ENCODE data around the gene C4orf51.

C4orf51 gene

GRCh38 chr4:145703850-145704497 is 24.0 kb downstream of the C4orf51 start:
- H3K27me3 ChIP-seq (ENCODE audit: control insufficient read depth in 1 of 2, insufficient read depth in 2 of 2, low read length in 2 of 2): no peaks in the 10 kb centered on the region
- H3K27ac ChIP-seq (ENCODE audit: low read depth, low read length): no peak overlapping the region
- peaks cover 0 to 3% of the 10 kb centered on the region in 2 donors for H3K4me1 ChIP-seq (ENCODE audit: control insufficient read depth in 1 of 2, insufficient read depth in 2 of 2, low read length in 2 of 2)
- H3K9me3 ChIP-seq (ENCODE audit: control insufficient read depth in 1 of 2, low read length in 2 of 2): no peaks in the 10 kb centered on the region
- H3K36me3 ChIP-seq (ENCODE audit: control insufficient read depth in 1 of 2, insufficient read depth in 2 of 2, low read length in 2 of 2): no peaks in the 10 kb centered on the region
- no peak overlapping the region for H3K4me3 ChIP-seq (ENCODE audit: low read depth in 1 of 2, low read length in 2 of 2)
- no peak overlapping the region for H3K9ac ChIP-seq (ENCODE audit: low read depth in 1 of 2, low read length in 2 of 2)

DNA sequence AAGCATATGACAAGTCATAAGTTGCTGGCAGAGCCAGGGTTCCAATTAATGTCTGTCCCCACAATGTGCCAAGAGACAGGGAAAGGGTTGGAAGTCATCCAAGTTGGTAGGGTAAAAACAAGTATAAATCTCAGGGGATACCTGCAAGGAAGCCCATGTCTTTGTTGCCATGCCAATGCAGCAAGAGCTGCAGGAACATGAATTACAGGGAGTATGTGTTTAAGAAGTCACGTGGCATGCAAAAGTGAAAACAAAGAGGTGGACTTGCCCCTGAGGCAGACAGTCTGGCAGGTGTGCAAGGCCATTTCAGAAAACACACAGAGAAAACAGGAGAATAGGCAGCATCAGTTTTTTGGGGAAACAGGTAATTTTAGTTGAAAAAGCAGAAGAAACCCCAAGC is 29.4 kb downstream of the C4orf51 start:
- Histone ChIP-seq H3K9me3 (ENCODE audit: control insufficient read depth in 1 of 2, low read length in 2 of 2) (peaks cover 0 to 3% of the 10 kb centered on the region in 2 donors), H3K27ac (ENCODE audit: low read depth, low read length) (no peak overlapping the region), H3K4me1 (ENCODE audit: control insufficient read depth in 1 of 2, insufficient read depth in 2 of 2, low read length in 2 of 2) (peaks cover 5 to 7% of the 10 kb centered on the region in 2 donors), H3K36me3 (ENCODE audit: control insufficient read depth in 1 of 2, insufficient read depth in 2 of 2, low read length in 2 of 2) (no peaks in the 10 kb centered on the region), H3K9ac (ENCODE audit: low read depth in 1 of 2, low read length in 2 of 2) (no peak overlapping the region), H3K4me3 (ENCODE audit: low read depth in 1 of 2, low read length in 2 of 2) (no peak overlapping the region), H3K27me3 (ENCODE audit: control insufficient read depth in 1 of 2, insufficient read depth in 2 of 2, low read length in 2 of 2) (no peaks in the 10 kb centered on the region)

- H3K27ac ChIP-seq (ENCODE audit: low read depth, low read length): no peak overlapping the region
- H3K9me3 ChIP-seq (ENCODE audit: control insufficient read depth in 1 of 2, low read length in 2 of 2): peaks cover 0 to 3% of the 10 kb centered on the region in 2 donors
- no peak overlapping the region for H3K4me3 ChIP-seq (ENCODE audit: low read depth in 1 of 2, low read length in 2 of 2)
- H3K4me1 ChIP-seq (ENCODE audit: control insufficient read depth in 1 of 2, insufficient read depth in 2 of 2, low read length in 2 of 2): peaks cover 5 to 7% of the 10 kb centered on the region in 2 donors
- no peaks in the 10 kb centered on the region for H3K36me3 ChIP-seq (ENCODE audit: control insufficient read depth in 1 of 2, insufficient read depth in 2 of 2, low read length in 2 of 2)
- no peaks in the 10 kb centered on the region for H3K27me3 ChIP-seq (ENCODE audit: control insufficient read depth in 1 of 2, insufficient read depth in 2 of 2, low read length in 2 of 2)
- no peak overlapping the region for H3K9ac ChIP-seq (ENCODE audit: low read depth in 1 of 2, low read length in 2 of 2)
Observed at GRCh38 chr4:145709843-145710242, 29.9 kb downstream of the C4orf51 start.

GRCh38 chr4:145716200-145716599 is 36.3 kb downstream of the C4orf51 start:
- Histone ChIP-seq H3K9me3 (ENCODE audit: control insufficient read depth in 1 of 2, low read length in 2 of 2) (peaks cover 0 to 1% of the 10 kb centered on the region in 2 donors), H3K9ac (ENCODE audit: low read depth in 1 of 2, low read length in 2 of 2) (no peak overlapping the region), H3K27me3 (ENCODE audit: control insufficient read depth in 1 of 2, insufficient read depth in 2 of 2, low read length in 2 of 2) (no peaks in the 10 kb centered on the region), H3K4me1 (ENCODE audit: control insufficient read depth in 1 of 2, insufficient read depth in 2 of 2, low read length in 2 of 2) (no peaks in the 10 kb centered on the region), H3K27ac (ENCODE audit: low read depth, low read length) (no peak overlapping the region), H3K36me3 (ENCODE audit: control insufficient read depth in 1 of 2, insufficient read depth in 2 of 2, low read length in 2 of 2) (no peaks in the 10 kb centered on the region), H3K4me3 (ENCODE audit: low read depth in 1 of 2, low read length in 2 of 2) (no peak overlapping the region)

GRCh38 chr4:145716661-145717200 is 36.8 kb downstream of the C4orf51 start:
- Histone ChIP-seq H3K4me1 (ENCODE audit: control insufficient read depth in 1 of 2, insufficient read depth in 2 of 2, low read length in 2 of 2) (no peaks in the 10 kb centered on the region), H3K9me3 (ENCODE audit: control insufficient read depth in 1 of 2, low read length in 2 of 2) (no peaks in the 10 kb centered on the region), H3K9ac (ENCODE audit: low read depth in 1 of 2, low read length in 2 of 2) (no peak overlapping the region), H3K27me3 (ENCODE audit: control insufficient read depth in 1 of 2, insufficient read depth in 2 of 2, low read length in 2 of 2) (no peaks in the 10 kb centered on the region), H3K4me3 (ENCODE audit: low read depth in 1 of 2, low read length in 2 of 2) (no peak overlapping the region), H3K27ac (ENCODE audit: low read depth, low read length) (no peak overlapping the region), H3K36me3 (ENCODE audit: control insufficient read depth in 1 of 2, insufficient read depth in 2 of 2, low read length in 2 of 2) (no peaks in the 10 kb centered on the region)

GRCh38 chr4:145719752-145720624 is 40.0 kb downstream of the C4orf51 start:
- Histone ChIP-seq H3K9me3 (ENCODE audit: control insufficient read depth in 1 of 2, low read length in 2 of 2) (no peaks in the 10 kb centered on the region), H3K36me3 (ENCODE audit: control insufficient read depth in 1 of 2, insufficient read depth in 2 of 2, low read length in 2 of 2) (no peaks in the 10 kb centered on the region), H3K27ac (ENCODE audit: low read depth, low read length) (no peak overlapping the region), H3K27me3 (ENCODE audit: control insufficient read depth in 1 of 2, insufficient read depth in 2 of 2, low read length in 2 of 2) (no peaks in the 10 kb centered on the region), H3K9ac (ENCODE audit: low read depth in 1 of 2, low read length in 2 of 2) (no peak overlapping the region), H3K4me1 (ENCODE audit: control insufficient read depth in 1 of 2, insufficient read depth in 2 of 2, low read length in 2 of 2) (no peaks in the 10 kb centered on the region), H3K4me3 (ENCODE audit: low read depth in 1 of 2, low read length in 2 of 2) (no peak overlapping the region)

GRCh38 chr4:145720656-145721055 is 40.7 kb downstream of the C4orf51 start:
- Histone ChIP-seq H3K36me3 (ENCODE audit: control insufficient read depth in 1 of 2, insufficient read depth in 2 of 2, low read length in 2 of 2) (no peaks in the 10 kb centered on the region), H3K4me3 (ENCODE audit: low read depth in 1 of 2, low read length in 2 of 2) (no peak overlapping the region), H3K9ac (ENCODE audit: low read depth in 1 of 2, low read length in 2 of 2) (no peak overlapping the region), H3K9me3 (ENCODE audit: control insufficient read depth in 1 of 2, low read length in 2 of 2) (no peaks in the 10 kb centered on the region), H3K27ac (ENCODE audit: low read depth, low read length) (no peak overlapping the region), H3K4me1 (ENCODE audit: control insufficient read depth in 1 of 2, insufficient read depth in 2 of 2, low read length in 2 of 2) (no peaks in the 10 kb centered on the region), H3K27me3 (ENCODE audit: control insufficient read depth in 1 of 2, insufficient read depth in 2 of 2, low read length in 2 of 2) (no peaks in the 10 kb centered on the region)

GRCh38 chr4:145722561-145722960 is 42.6 kb downstream of the C4orf51 start:
- Histone ChIP-seq H3K36me3 (ENCODE audit: control insufficient read depth in 1 of 2, insufficient read depth in 2 of 2, low read length in 2 of 2) (no peaks in the 10 kb centered on the region), H3K4me3 (ENCODE audit: low read depth in 1 of 2, low read length in 2 of 2) (no peak overlapping the region), H3K4me1 (ENCODE audit: control insufficient read depth in 1 of 2, insufficient read depth in 2 of 2, low read length in 2 of 2) (no peaks in the 10 kb centered on the region), H3K27me3 (ENCODE audit: control insufficient read depth in 1 of 2, insufficient read depth in 2 of 2, low read length in 2 of 2) (no peaks in the 10 kb centered on the region), H3K27ac (ENCODE audit: low read depth, low read length) (no peak overlapping the region), H3K9me3 (ENCODE audit: control insufficient read depth in 1 of 2, low read length in 2 of 2) (no peaks in the 10 kb centered on the region), H3K9ac (ENCODE audit: low read depth in 1 of 2, low read length in 2 of 2) (no peak overlapping the region)

- no peaks in the 10 kb centered on the region for H3K4me1 ChIP-seq (ENCODE audit: control insufficient read depth in 1 of 2, insufficient read depth in 2 of 2, low read length in 2 of 2)
- H3K36me3 ChIP-seq (ENCODE audit: control insufficient read depth in 1 of 2, insufficient read depth in 2 of 2, low read length in 2 of 2): no peaks in the 10 kb centered on the region
- H3K9ac ChIP-seq (ENCODE audit: low read depth in 1 of 2, low read length in 2 of 2): no peak overlapping the region
- H3K27me3 ChIP-seq (ENCODE audit: control insufficient read depth in 1 of 2, insufficient read depth in 2 of 2, low read length in 2 of 2): no peaks in the 10 kb centered on the region
- no peaks in the 10 kb centered on the region for H3K9me3 ChIP-seq (ENCODE audit: control insufficient read depth in 1 of 2, low read length in 2 of 2)
- no peak overlapping the region for H3K4me3 ChIP-seq (ENCODE audit: low read depth in 1 of 2, low read length in 2 of 2)
- no peak overlapping the region for H3K27ac ChIP-seq (ENCODE audit: low read depth, low read length)
Observed at GRCh38 chr4:145723336-145723735, 43.4 kb downstream of the C4orf51 start.

- H3K9ac ChIP-seq (ENCODE audit: low read depth in 1 of 2, low read length in 2 of 2): no peak overlapping the region
- H3K9me3 ChIP-seq (ENCODE audit: control insufficient read depth in 1 of 2, low read length in 2 of 2): no peaks in the 10 kb centered on the region
- H3K4me3 ChIP-seq (ENCODE audit: low read depth in 1 of 2, low read length in 2 of 2): no peak overlapping the region
- H3K27me3 ChIP-seq (ENCODE audit: control insufficient read depth in 1 of 2, insufficient read depth in 2 of 2, low read length in 2 of 2): no peaks in the 10 kb centered on the region
- H3K27ac ChIP-seq (ENCODE audit: low read depth, low read length): no peak overlapping the region
- H3K36me3 ChIP-seq (ENCODE audit: control insufficient read depth in 1 of 2, insufficient read depth in 2 of 2, low read length in 2 of 2): no peaks in the 10 kb centered on the region
- peaks cover 22 to 31% of the 10 kb centered on the region in 2 donors for H3K4me1 ChIP-seq (ENCODE audit: control insufficient read depth in 1 of 2, insufficient read depth in 2 of 2, low read length in 2 of 2)
Observed at GRCh38 chr4:145730026-145730425, 50.1 kb downstream of the C4orf51 start.
